ENCODE data around the gene PCNP. TPM values are rescaled to one million over a fixed set of nuclear protein-coding genes. Genes with fewer than 3 reads are reported as not detected.
"Not testable (repeated sequence)": the region's sequence is repeated elsewhere in the genome, so short reads cannot be mapped to it uniquely, and the experiment has no call there.

The PCNP gene
- total and polyA plus RNA-seq, 2 donors = 52.2 to 159 TPM

- H3K27me3 ChIP-seq (ENCODE audit: control insufficient read depth in 2 of 2, insufficient read depth in 1 of 2, low read length in 1 of 2) = no peaks in the 10 kb centered on the region
- peaks cover 0 to 4% of the 10 kb centered on the region in 2 donors for H3K4me1 ChIP-seq (ENCODE audit: control insufficient read depth in 2 of 2, insufficient read depth in 2 of 2, low read length in 2 of 2)
- no peak for DNase-seq (ENCODE audit: low read depth in 6 of 9, low spot score in 9 of 9)
- H3K4me3 ChIP-seq (ENCODE audit: low read length in 2 of 2) = no peak overlapping the region
- no peaks in the 10 kb centered on the region for H3K36me3 ChIP-seq (ENCODE audit: control insufficient read depth in 2 of 2, insufficient read depth in 2 of 2, low read length in 1 of 2)
- 94% methylated on average over 9 of the region's 9 CpGs for WGBS
- H3K27ac ChIP-seq (ENCODE audit: low read depth in 1 of 2, low read length in 1 of 2) = no peak overlapping the region
- H3K9me3 ChIP-seq (ENCODE audit: control insufficient read depth in 2 of 2, insufficient read depth in 1 of 2, low read length in 1 of 2) = no peaks in the 10 kb centered on the region
Observed at GRCh38 chr3:101634591-101635196, 60.7 kb downstream of the PCNP start.

GRCh38 chr3:101635345-101635744, 61.4 kb downstream of the PCNP start:
- no peak for DNase-seq (ENCODE audit: low read depth in 6 of 9, low spot score in 9 of 9)
- Histone ChIP-seq H3K36me3 (ENCODE audit: control insufficient read depth in 2 of 2, insufficient read depth in 2 of 2, low read length in 1 of 2) (no peaks in the 10 kb centered on the region), H3K4me1 (ENCODE audit: control insufficient read depth in 2 of 2, insufficient read depth in 2 of 2, low read length in 2 of 2) (peaks cover 0 to 4% of the 10 kb centered on the region in 2 donors), H3K27ac (ENCODE audit: low read depth in 1 of 2, low read length in 1 of 2) (no peak overlapping the region), H3K27me3 (ENCODE audit: control insufficient read depth in 2 of 2, insufficient read depth in 1 of 2, low read length in 1 of 2) (no peaks in the 10 kb centered on the region), H3K9me3 (ENCODE audit: control insufficient read depth in 2 of 2, insufficient read depth in 1 of 2, low read length in 1 of 2) (no peaks in the 10 kb centered on the region), H3K4me3 (ENCODE audit: low read length in 2 of 2) (no peak overlapping the region)
- 90% methylated on average over 9 of the region's 9 CpGs for WGBS

GRCh38 chr3:101635954-101636798, 62.2 kb downstream of the PCNP start:
- Histone ChIP-seq H3K4me1 (ENCODE audit: control insufficient read depth in 2 of 2, insufficient read depth in 2 of 2, low read length in 2 of 2) (peaks cover 0 to 4% of the 10 kb centered on the region in 2 donors), H3K36me3 (ENCODE audit: control insufficient read depth in 2 of 2, insufficient read depth in 2 of 2, low read length in 1 of 2) (no peaks in the 10 kb centered on the region), H3K4me3 (ENCODE audit: low read length in 2 of 2) (no peak overlapping the region), H3K9me3 (ENCODE audit: control insufficient read depth in 2 of 2, insufficient read depth in 1 of 2, low read length in 1 of 2) (no peaks in the 10 kb centered on the region), H3K27me3 (ENCODE audit: control insufficient read depth in 2 of 2, insufficient read depth in 1 of 2, low read length in 1 of 2) (no peaks in the 10 kb centered on the region), H3K27ac (ENCODE audit: low read depth in 1 of 2, low read length in 1 of 2) (no peak overlapping the region)
- WGBS = 64% methylated on average over 18 of the region's 18 CpGs
- DNase-seq (ENCODE audit: low read depth in 6 of 9, low spot score in 9 of 9) = peak; percentile 3 to 60 (median 24)

GRCh38 chr3:101637451-101637850, 63.5 kb downstream of the PCNP start:
- WGBS = 96% methylated on average over 10 of the region's 10 CpGs
- H3K9me3 ChIP-seq (ENCODE audit: control insufficient read depth in 2 of 2, insufficient read depth in 1 of 2, low read length in 1 of 2) = no peaks in the 10 kb centered on the region
- H3K27me3 ChIP-seq (ENCODE audit: control insufficient read depth in 2 of 2, insufficient read depth in 1 of 2, low read length in 1 of 2) = no peaks in the 10 kb centered on the region
- no peaks in the 10 kb centered on the region for H3K36me3 ChIP-seq (ENCODE audit: control insufficient read depth in 2 of 2, insufficient read depth in 2 of 2, low read length in 1 of 2)
- H3K4me1 ChIP-seq (ENCODE audit: control insufficient read depth in 2 of 2, insufficient read depth in 2 of 2, low read length in 2 of 2) = peaks cover 0 to 4% of the 10 kb centered on the region in 2 donors
- no peak for DNase-seq (ENCODE audit: low read depth in 6 of 9, low spot score in 9 of 9)
- H3K4me3 ChIP-seq (ENCODE audit: low read length in 2 of 2) = no peak overlapping the region
- H3K27ac ChIP-seq (ENCODE audit: low read depth in 1 of 2, low read length in 1 of 2) = no peak overlapping the region

- Histone ChIP-seq H3K9me3 (ENCODE audit: control insufficient read depth in 2 of 2, insufficient read depth in 1 of 2, low read length in 1 of 2) (no peaks in the 10 kb centered on the region), H3K4me1 (ENCODE audit: control insufficient read depth in 2 of 2, insufficient read depth in 2 of 2, low read length in 2 of 2) (peaks cover 0 to 4% of the 10 kb centered on the region in 2 donors), H3K27ac (ENCODE audit: low read depth in 1 of 2, low read length in 1 of 2) (no peak overlapping the region), H3K27me3 (ENCODE audit: control insufficient read depth in 2 of 2, insufficient read depth in 1 of 2, low read length in 1 of 2) (no peaks in the 10 kb centered on the region), H3K36me3 (ENCODE audit: control insufficient read depth in 2 of 2, insufficient read depth in 2 of 2, low read length in 1 of 2) (no peaks in the 10 kb centered on the region), H3K4me3 (ENCODE audit: low read length in 2 of 2) (no peak overlapping the region)
- 92% methylated on average over 10 of the region's 10 CpGs for WGBS
- no peak for DNase-seq (ENCODE audit: low read depth in 6 of 9, low spot score in 9 of 9)
Observed at GRCh38 chr3:101638261-101638745, 64.3 kb downstream of the PCNP start.

- Histone ChIP-seq H3K9me3 (ENCODE audit: control insufficient read depth in 2 of 2, insufficient read depth in 1 of 2, low read length in 1 of 2) (no peaks in the 10 kb centered on the region), H3K27me3 (ENCODE audit: control insufficient read depth in 2 of 2, insufficient read depth in 1 of 2, low read length in 1 of 2) (no peaks in the 10 kb centered on the region), H3K4me3 (ENCODE audit: low read length in 2 of 2) (no peak overlapping the region), H3K4me1 (ENCODE audit: control insufficient read depth in 2 of 2, insufficient read depth in 2 of 2, low read length in 2 of 2) (peaks cover 0 to 4% of the 10 kb centered on the region in 2 donors), H3K36me3 (ENCODE audit: control insufficient read depth in 2 of 2, insufficient read depth in 2 of 2, low read length in 1 of 2) (no peaks in the 10 kb centered on the region), H3K27ac (ENCODE audit: low read depth in 1 of 2, low read length in 1 of 2) (no peak overlapping the region)
- WGBS = 89% methylated on average over 18 of the region's 18 CpGs
- no peak for DNase-seq (ENCODE audit: low read depth in 6 of 9, low spot score in 9 of 9)
Observed at GRCh38 chr3:101639280-101639963, 65.4 kb downstream of the PCNP start.

- Histone ChIP-seq H3K36me3 (ENCODE audit: control insufficient read depth in 2 of 2, insufficient read depth in 2 of 2, low read length in 1 of 2) (no peaks in the 10 kb centered on the region), H3K4me3 (ENCODE audit: low read length in 2 of 2) (no peak overlapping the region), H3K27ac (ENCODE audit: low read depth in 1 of 2, low read length in 1 of 2) (no peak overlapping the region), H3K4me1 (ENCODE audit: control insufficient read depth in 2 of 2, insufficient read depth in 2 of 2, low read length in 2 of 2) (peaks cover 0 to 4% of the 10 kb centered on the region in 2 donors), H3K9me3 (ENCODE audit: control insufficient read depth in 2 of 2, insufficient read depth in 1 of 2, low read length in 1 of 2) (no peaks in the 10 kb centered on the region), H3K27me3 (ENCODE audit: control insufficient read depth in 2 of 2, insufficient read depth in 1 of 2, low read length in 1 of 2) (no peaks in the 10 kb centered on the region)
- DNase-seq (ENCODE audit: low read depth in 6 of 9, low spot score in 9 of 9) = no peak
- 97% methylated on average over 10 of the region's 10 CpGs for WGBS
Observed at GRCh38 chr3:101640256-101640655, 66.3 kb downstream of the PCNP start.

- WGBS = 89% methylated on average over 14 of the region's 14 CpGs
- not testable (repeated sequence) for H3K4me1 ChIP-seq (ENCODE audit: control insufficient read depth in 2 of 2, insufficient read depth in 2 of 2, low read length in 2 of 2); H3K9me3 ChIP-seq (ENCODE audit: control insufficient read depth in 2 of 2, insufficient read depth in 1 of 2, low read length in 1 of 2); H3K27ac ChIP-seq (ENCODE audit: low read depth in 1 of 2, low read length in 1 of 2); H3K27me3 ChIP-seq (ENCODE audit: control insufficient read depth in 2 of 2, insufficient read depth in 1 of 2, low read length in 1 of 2); H3K4me3 ChIP-seq (ENCODE audit: low read length in 2 of 2); DNase-seq (ENCODE audit: low read depth in 6 of 9, low spot score in 9 of 9); H3K36me3 ChIP-seq (ENCODE audit: control insufficient read depth in 2 of 2, insufficient read depth in 2 of 2, low read length in 1 of 2)
Observed at GRCh38 chr3:101641397-101642115, 67.6 kb downstream of the PCNP start.
